Hepatocyte (in vitro differentiated cells): ENCODE data around the gene MGLL. TPM values are rescaled to one million over a fixed set of nuclear protein-coding genes. Genes with fewer than 3 reads are reported as not detected.

ENCODE experiments used
- DNase-seq: peaks from one replicate; pipeline ENCODE4 v3.0.0-alpha.2; 2016; ENCODE audit warnings: low spot score
- H2AFZ ChIP-seq: fragments of 200-600 bp; sonication (generic); 2 replicates; pipeline ENCODE4 v1.6.0; 2016; ENCODE audit warnings: antibody characterized with exemption, mild to moderate bottlenecking
- H3K27ac ChIP-seq: fragments of 200-600 bp; sonication (generic); 2 replicates; pipeline ENCODE4 v1.5.1; 2016; ENCODE audit warnings: mild to moderate bottlenecking
- H3K27me3 ChIP-seq: fragments of 200-600 bp; sonication (generic); 2 replicates; pipeline ENCODE4 v1.6.1; 2016
- H3K36me3 ChIP-seq: fragments of 200-600 bp; sonication (generic); replicated peaks from 2 replicates; pipeline ENCODE4 v1.5.1; 2016; ENCODE audit warnings: low read depth; ENCODE audit not compliant: insufficient read depth
- H3K4me1 ChIP-seq: fragments of 200-600 bp; sonication (generic); 2 replicates; pipeline ENCODE4 v1.5.1; 2016; ENCODE audit warnings: mild to moderate bottlenecking, moderate library complexity; ENCODE audit not compliant: insufficient read depth
- H3K4me2 ChIP-seq: fragments of 200-600 bp; sonication (generic); 2 replicates; pipeline ENCODE4 v1.6.0; 2016
- H3K4me3 ChIP-seq: fragments of 200-600 bp; sonication (generic); 2 replicates; pipeline ENCODE4 v1.5.1; 2016; ENCODE audit warnings: mild to moderate bottlenecking
- H3K79me2 ChIP-seq: fragments of 200-600 bp; sonication (generic); 2 replicates; pipeline ENCODE4 v1.6.0; 2017; ENCODE audit warnings: mild to moderate bottlenecking
- H3K9me2 ChIP-seq: fragments of 200-600 bp; sonication (generic); replicated peaks from 2 replicates; pipeline ENCODE4 v1.6.0; 2017; ENCODE audit warnings: mild to moderate bottlenecking; ENCODE audit not compliant: insufficient read depth
- H3K9me3 ChIP-seq: fragments of 200-600 bp; sonication (generic); 2 replicates; pipeline ENCODE4 v1.5.1; 2016; ENCODE audit warnings: low read depth, mild to moderate bottlenecking
- H4K20me1 ChIP-seq: fragments of 200-600 bp; sonication (generic); 2 replicates; pipeline ENCODE4 v1.6.0; 2016; ENCODE audit warnings: mild to moderate bottlenecking; ENCODE audit not compliant: insufficient read depth, poor library complexity, severe bottlenecking
- CTCF ChIP-seq: fragments of 200-600 bp; sonication (generic); IDR thresholded peaks from 2 replicates; pipeline ENCODE4 v1.5.1; 2016; ENCODE audit warnings: antibody characterized with exemption, mild to moderate bottlenecking; ENCODE audit not compliant: poor library complexity
- EZH2 ChIP-seq: fragments of 200-600 bp; sonication (generic); IDR thresholded peaks from 2 replicates; pipeline ENCODE4 v1.6.1; 2016; ENCODE audit warnings: antibody characterized with exemption, mild to moderate bottlenecking, borderline replicate concordance
- EZH2phosphoT487 ChIP-seq: fragments of 200-600 bp; sonication (generic); IDR thresholded peaks from one replicate; pipeline ENCODE4 v1.6.1; 2018; ENCODE audit warnings: antibody characterized with exemption, mild to moderate bottlenecking, low read depth, moderate library complexity; ENCODE audit not compliant: unreplicated experiment, severe bottlenecking
- WGBS: methylation state at CpG from one replicate; pipeline ENCODE4 v1.1.6; 2016; ENCODE audit warnings: low lambda C conversion rate; ENCODE audit errors: missing lambda C conversion rate; 5-methylcytosine and 5-hydroxymethylcytosine counted together
- polyA plus RNA-seq: library from polyadenylated mRNA; unstranded; fragments of >200 nt; fragmentation: Nextera tagmentation; extraction: Ambion mirVana; gene quantifications from 2 replicates; pipeline ENCODE4 v1.2.1, GENCODE V29; 2016
- total RNA-seq: library from RNA; depleted of rRNA; stranded (reverse); fragments of >200 nt; gene quantifications from 2 replicates; pipeline ENCODE4 v1.2.3, GENCODE V29; 2014

The MGLL gene
- total and polyA plus RNA-seq, 2 experiments from 2014 or later = 7.3 to 21.4 TPM

- Histone ChIP-seq H3K4me3 (no peak overlapping the region), H3K79me2 (no peaks in the 10 kb centered on the region), H3K36me3 (no peaks in the 10 kb centered on the region), H3K9me3 (no peaks in the 10 kb centered on the region), H3K27ac (no peak overlapping the region), H4K20me1 (no peaks in the 10 kb centered on the region), H3K4me2 (no peak overlapping the region), H3K9me2 (no peaks in the 10 kb centered on the region), H3K27me3 (no peaks in the 10 kb centered on the region), H2AFZ (no peak overlapping the region), H3K4me1 (peaks cover 21% of the 10 kb centered on the region)
- no peak for TF ChIP-seq EZH2
- no peak for TF ChIP-seq CTCF
- TF ChIP-seq EZH2phosphoT487 = no peak
- 100% methylated on average over 2 of the region's 2 CpGs for WGBS
- no peak for DNase-seq
Observed at GRCh38 chr3:127687228-127687737, 135.0 kb downstream of the MGLL start.

GRCh38 chr3:127686512-127686894, 135.8 kb downstream of the MGLL start:
- no peaks in the 10 kb centered on the region for H3K9me3 ChIP-seq
- no peak for DNase-seq
- peaks cover 21% of the 10 kb centered on the region for H3K4me1 ChIP-seq
- H4K20me1 ChIP-seq = no peaks in the 10 kb centered on the region
- H3K9me2 ChIP-seq = no peaks in the 10 kb centered on the region
- H3K4me3 ChIP-seq = no peak overlapping the region
- no peaks in the 10 kb centered on the region for H3K27me3 ChIP-seq
- H3K4me2 ChIP-seq = no peak overlapping the region
- H3K36me3 ChIP-seq = no peaks in the 10 kb centered on the region
- no peak for TF ChIP-seq EZH2phosphoT487
- TF ChIP-seq EZH2 = no peak
- no peak for TF ChIP-seq CTCF
- no peak overlapping the region for H2AFZ ChIP-seq
- H3K79me2 ChIP-seq = no peaks in the 10 kb centered on the region
- H3K27ac ChIP-seq = no peak overlapping the region

- Histone ChIP-seq H3K79me2 (no peaks in the 10 kb centered on the region), H3K4me1 (peaks cover 21% of the 10 kb centered on the region), H2AFZ (no peak overlapping the region), H4K20me1 (no peaks in the 10 kb centered on the region), H3K36me3 (no peaks in the 10 kb centered on the region), H3K27me3 (no peaks in the 10 kb centered on the region), H3K4me3 (no peak overlapping the region), H3K9me3 (no peaks in the 10 kb centered on the region), H3K9me2 (no peaks in the 10 kb centered on the region), H3K27ac (no peak overlapping the region), H3K4me2 (no peak overlapping the region)
- no peak for TF ChIP-seq EZH2phosphoT487
- TF ChIP-seq CTCF = no peak
- no peak for TF ChIP-seq EZH2
- DNase-seq = no peak
- 89% methylated on average over 4 of the region's 4 CpGs for WGBS
Observed at GRCh38 chr3:127685708-127686511, 136.4 kb downstream of the MGLL start.
